ENCODE measurements around the gene DLGAP4.

Gene DLGAP4

DNA sequence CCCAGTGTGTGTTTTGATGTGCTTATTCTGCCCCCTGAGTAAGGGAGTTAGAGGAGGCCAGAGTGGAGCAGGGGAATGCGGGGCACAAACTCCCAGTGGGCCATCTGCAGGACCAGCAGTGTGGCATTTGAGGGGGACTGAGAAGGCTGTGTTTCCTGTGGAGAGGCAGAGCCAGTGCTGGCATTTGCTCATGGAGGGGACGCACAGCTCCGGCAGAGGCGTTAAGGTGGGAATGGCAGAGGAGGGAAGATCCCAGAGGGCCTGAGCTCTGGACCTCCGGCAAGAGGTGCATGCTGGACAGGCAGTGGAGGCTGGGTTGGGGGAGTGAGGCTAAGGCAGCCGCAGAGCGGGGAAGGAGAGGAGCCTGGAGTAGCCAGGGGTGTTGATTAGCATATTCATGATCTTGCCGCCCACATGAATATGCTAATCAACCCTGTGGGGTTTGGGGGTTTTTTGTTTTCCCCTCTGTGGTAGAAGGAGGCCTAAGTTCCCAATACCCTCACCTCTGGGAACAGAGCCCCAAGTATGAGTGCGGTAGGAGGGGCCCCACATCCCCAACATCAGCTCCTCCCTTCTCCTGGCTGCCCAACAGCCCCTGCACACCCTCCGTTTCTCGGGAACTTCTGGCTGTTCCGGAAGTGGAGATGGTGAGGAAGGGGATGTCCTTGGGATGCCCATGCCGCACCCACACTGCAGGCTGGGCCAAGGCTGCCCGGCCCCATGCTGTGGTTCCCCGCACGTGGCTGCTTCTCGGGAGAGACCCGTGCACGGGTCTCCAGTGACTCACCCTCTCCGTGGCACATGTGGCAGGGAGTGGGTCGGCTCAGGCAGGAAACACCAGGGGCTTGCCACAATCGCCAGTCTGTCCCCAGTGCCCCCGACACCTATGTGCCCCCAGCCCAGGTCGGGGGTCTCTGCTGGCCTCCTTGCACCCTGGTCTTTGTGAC lies 33.8 kb downstream of the DLGAP4 start:
- Histone ChIP-seq H3K36me3 (no peaks in the 10 kb centered on the region), H3K4me1 (no peaks in the 10 kb centered on the region), H3K9me3 (no peaks in the 10 kb centered on the region), H3K27ac (no peak overlapping the region), H3K4me3 (no peak overlapping the region), H3K27me3 (peaks cover 0 to 74% of the 10 kb centered on the region in 2 donors)
- intact Hi-C loops (cut with DNase I; ENCODE audit: low total_unique reads): no loop called here
- no peak for DNase-seq
- TF ChIP-seq, protein P1, sequence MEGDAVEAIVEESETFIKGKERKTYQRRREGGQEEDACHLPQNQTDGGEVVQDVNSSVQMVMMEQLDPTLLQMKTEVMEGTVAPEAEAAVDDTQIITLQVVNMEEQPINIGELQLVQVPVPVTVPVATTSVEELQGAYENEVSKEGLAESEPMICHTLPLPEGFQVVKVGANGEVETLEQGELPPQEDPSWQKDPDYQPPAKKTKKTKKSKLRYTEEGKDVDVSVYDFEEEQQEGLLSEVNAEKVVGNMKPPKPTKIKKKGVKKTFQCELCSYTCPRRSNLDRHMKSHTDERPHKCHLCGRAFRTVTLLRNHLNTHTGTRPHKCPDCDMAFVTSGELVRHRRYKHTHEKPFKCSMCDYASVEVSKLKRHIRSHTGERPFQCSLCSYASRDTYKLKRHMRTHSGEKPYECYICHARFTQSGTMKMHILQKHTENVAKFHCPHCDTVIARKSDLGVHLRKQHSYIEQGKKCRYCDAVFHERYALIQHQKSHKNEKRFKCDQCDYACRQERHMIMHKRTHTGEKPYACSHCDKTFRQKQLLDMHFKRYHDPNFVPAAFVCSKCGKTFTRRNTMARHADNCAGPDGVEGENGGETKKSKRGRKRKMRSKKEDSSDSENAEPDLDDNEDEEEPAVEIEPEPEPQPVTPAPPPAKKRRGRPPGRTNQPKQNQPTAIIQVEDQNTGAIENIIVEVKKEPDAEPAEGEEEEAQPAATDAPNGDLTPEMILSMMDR (IDR thresholded peaks at IDR 0.05): no peak

- DNase-seq: no peak
- Histone ChIP-seq H3K4me1 (no peaks in the 10 kb centered on the region), H3K27ac (no peak overlapping the region), H3K36me3 (no peaks in the 10 kb centered on the region), H3K4me3 (no peak overlapping the region), H3K9me3 (no peaks in the 10 kb centered on the region), H3K27me3 (peaks cover 0 to 67% of the 10 kb centered on the region in 2 donors)
- TF ChIP-seq, protein P1 (IDR thresholded peaks at IDR 0.05): no peak
- intact Hi-C loops (cut with DNase I; ENCODE audit: low total_unique reads): no loop called here
Measured at GRCh38 chr20:36340593-36340990, 34.5 kb downstream of the DLGAP4 start.

DNA sequence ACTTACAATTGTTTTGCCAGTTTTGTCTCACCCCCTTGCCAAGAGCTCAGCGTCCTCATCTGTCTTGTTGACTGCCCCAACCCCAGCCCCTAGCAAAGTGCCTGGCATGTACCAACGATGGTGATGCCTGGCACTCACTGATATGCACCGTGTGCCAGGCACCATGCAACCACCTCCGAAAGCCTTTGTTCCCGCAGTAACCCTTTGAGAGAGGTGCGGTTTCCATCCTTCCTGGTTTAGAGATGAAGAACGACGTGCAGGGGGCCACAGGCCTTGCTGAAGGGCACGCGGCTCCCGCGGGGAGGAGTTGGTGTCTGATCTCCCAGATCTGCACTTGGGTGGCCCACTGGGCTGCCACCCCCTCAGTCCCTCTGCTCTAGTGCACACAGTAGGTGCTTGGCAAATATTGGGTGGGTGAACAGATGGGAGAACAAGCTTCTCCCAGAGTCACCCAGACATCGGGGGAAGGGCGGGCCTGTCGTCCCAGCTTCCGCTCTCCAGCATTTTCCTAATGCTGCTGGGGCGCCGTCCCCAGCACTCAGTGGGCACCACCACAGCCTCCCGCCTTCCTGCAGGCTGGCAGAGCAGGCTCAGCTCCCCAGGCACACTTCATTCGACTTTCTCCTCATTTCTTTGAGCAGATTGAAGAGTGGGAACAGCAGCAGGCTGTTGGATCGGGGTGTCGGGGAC lies 35.3 kb downstream of the DLGAP4 start:
- Histone ChIP-seq H3K4me1 (no peaks in the 10 kb centered on the region), H3K27ac (no peak overlapping the region), H3K9me3 (no peaks in the 10 kb centered on the region), H3K4me3 (no peak overlapping the region), H3K36me3 (no peaks in the 10 kb centered on the region), H3K27me3 (peaks cover 0 to 58% of the 10 kb centered on the region in 2 donors)
- TF ChIP-seq, protein P1 (IDR thresholded peaks at IDR 0.05): no peak
- intact Hi-C loops (cut with DNase I; ENCODE audit: low total_unique reads): no loop called here
- DNase-seq: no peak

DNA sequence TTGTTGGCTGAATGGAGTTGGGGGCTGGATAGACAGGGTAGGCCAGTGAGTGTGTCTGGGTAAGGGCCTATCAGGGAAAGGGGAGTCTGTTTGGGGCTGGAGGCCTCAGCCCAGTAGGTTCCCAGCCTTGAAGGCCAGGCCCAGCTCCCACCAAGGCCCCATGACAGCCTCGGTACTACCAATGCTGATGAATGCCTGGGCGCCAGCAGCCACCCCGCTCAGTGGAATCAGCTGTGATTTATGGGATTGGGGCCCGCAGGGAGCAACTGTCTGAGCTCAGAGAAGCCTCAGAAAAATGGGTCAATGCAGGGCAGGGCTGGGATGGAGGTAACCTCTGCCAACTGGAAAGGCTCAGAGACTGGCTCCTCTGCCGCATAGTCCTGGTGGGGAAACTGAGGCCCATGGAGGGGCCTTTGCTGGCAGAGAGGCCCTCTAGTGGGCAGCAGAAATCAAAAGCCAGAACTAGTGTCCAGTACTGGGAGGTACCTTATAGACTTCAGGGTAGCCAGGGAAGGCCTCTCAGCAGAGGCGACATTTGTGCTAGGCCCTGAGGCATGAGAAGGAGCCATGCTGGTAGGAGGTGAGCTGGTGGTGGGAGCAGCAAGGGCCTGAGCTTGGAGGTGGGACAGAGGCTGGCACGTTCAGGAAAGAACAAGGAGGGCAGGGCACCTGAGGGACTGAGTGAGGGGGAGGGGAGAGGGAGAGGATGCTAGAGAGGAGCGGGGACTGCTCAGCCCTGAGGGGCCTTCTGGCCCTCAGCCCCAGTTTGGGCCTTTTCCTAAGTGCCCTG lies 36.4 kb downstream of the DLGAP4 start:
- DNase-seq: no peak
- intact Hi-C loops (cut with DNase I; ENCODE audit: low total_unique reads): no loop called here
- Histone ChIP-seq H3K36me3 (no peaks in the 10 kb centered on the region), H3K4me1 (no peaks in the 10 kb centered on the region), H3K27me3 (peaks cover 0 to 48% of the 10 kb centered on the region in 2 donors), H3K27ac (no peak overlapping the region), H3K9me3 (no peaks in the 10 kb centered on the region), H3K4me3 (no peak overlapping the region)
- TF ChIP-seq, protein P1 (IDR thresholded peaks at IDR 0.05): no peak

DNA sequence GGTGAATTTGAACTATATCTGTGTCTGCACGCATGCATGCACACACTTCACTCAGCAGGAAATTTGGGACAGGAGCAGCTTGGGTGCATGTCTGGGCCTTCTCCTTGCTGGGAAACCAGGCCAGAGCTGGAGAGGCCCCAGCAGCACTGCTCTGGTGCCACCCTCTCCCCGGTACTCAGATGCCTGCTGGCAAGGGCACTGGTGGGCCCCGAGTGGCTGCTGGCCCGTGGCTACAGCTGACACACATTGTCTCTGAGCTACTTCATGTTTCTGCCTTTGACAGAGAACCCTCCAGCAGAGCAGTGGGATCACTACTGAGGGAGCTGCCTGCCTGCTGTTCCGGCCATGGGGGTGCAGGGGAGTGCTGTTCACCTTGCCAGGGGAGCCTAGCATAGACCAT lies 37.5 kb downstream of the DLGAP4 start:
- Histone ChIP-seq H3K4me3 (no peak overlapping the region), H3K9me3 (no peaks in the 10 kb centered on the region), H3K27ac (no peak overlapping the region), H3K27me3 (peaks cover 0 to 38% of the 10 kb centered on the region in 2 donors), H3K36me3 (no peaks in the 10 kb centered on the region), H3K4me1 (no peaks in the 10 kb centered on the region)
- intact Hi-C loops (cut with DNase I; ENCODE audit: low total_unique reads): no loop called here
- DNase-seq: no peak
- TF ChIP-seq, protein P1 (IDR thresholded peaks at IDR 0.05): no peak

All from tibial artery (tissue), 4 donors.